ENCODE measurements around the gene PPIA.
A peak's percentile ranks its signal among the peaks of the same experiment; 100 is the strongest.

PPIA gene

DNA sequence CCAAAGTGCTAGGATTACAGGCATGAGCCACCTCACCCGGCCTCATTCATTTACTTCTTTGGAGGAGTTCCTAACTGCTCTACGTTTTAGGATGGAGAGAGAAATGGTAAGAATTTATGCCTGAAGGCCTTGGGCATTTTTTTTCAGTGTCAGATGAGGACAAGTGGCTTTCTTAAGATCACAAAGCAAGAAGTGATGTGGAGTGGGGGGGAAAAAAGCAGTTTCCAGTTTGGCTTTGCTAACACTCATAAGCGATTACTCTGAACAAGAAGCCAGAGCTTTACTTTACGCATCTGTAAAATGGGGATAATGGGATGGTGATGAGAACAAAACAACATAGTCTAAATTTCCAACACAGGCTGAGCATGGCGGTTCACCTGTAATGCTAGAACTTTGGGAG, 2.6 kb upstream of the PPIA start:
- TF ChIP-seq, protein P1, sequence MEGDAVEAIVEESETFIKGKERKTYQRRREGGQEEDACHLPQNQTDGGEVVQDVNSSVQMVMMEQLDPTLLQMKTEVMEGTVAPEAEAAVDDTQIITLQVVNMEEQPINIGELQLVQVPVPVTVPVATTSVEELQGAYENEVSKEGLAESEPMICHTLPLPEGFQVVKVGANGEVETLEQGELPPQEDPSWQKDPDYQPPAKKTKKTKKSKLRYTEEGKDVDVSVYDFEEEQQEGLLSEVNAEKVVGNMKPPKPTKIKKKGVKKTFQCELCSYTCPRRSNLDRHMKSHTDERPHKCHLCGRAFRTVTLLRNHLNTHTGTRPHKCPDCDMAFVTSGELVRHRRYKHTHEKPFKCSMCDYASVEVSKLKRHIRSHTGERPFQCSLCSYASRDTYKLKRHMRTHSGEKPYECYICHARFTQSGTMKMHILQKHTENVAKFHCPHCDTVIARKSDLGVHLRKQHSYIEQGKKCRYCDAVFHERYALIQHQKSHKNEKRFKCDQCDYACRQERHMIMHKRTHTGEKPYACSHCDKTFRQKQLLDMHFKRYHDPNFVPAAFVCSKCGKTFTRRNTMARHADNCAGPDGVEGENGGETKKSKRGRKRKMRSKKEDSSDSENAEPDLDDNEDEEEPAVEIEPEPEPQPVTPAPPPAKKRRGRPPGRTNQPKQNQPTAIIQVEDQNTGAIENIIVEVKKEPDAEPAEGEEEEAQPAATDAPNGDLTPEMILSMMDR (IDR thresholded peaks at IDR 0.05; ENCODE audit: low read length): no peak
- TF ChIP-seq EZH2 (IDR thresholded peaks at IDR 0.05; ENCODE audit: borderline replicate concordance, low read length): no peak
- Histone ChIP-seq H3K4me3 (ENCODE audit: low read depth, low read length, poor library complexity, severe bottlenecking) (no peak overlapping the region), H3K4me1 (ENCODE audit: insufficient read depth, low read length, severe bottlenecking) (peaks cover 23% of the 10 kb centered on the region), H3K79me2 (ENCODE audit: insufficient read depth, low read length) (peaks cover 27% of the 10 kb centered on the region), H3K27ac (ENCODE audit: low read depth, low read length, poor library complexity, severe bottlenecking) (peak overlapping the region; percentile 15), H3K9me3 (ENCODE audit: low read length) (no peaks in the 10 kb centered on the region), H3K4me2 (ENCODE audit: low read length) (no peak overlapping the region), H3K36me3 (ENCODE audit: insufficient read depth, low read length) (peaks cover 24% of the 10 kb centered on the region), H4K20me1 (ENCODE audit: insufficient read depth, low read length) (0 out of 2 replicates have a peak, but pooled peaks cover 6% of the 10 kb centered on the region), H3K9ac (ENCODE audit: low read length) (no peak overlapping the region), H3F3A (ENCODE audit: insufficient read depth, low read length) (peaks cover 18% of the 10 kb centered on the region), H3K27me3 (ENCODE audit: insufficient read depth, low read length) (no peaks in the 10 kb centered on the region), H2AFZ (ENCODE audit: low read length) (no peak overlapping the region), H3K9me2 (ENCODE audit: low read depth, low read length) (no peaks in the 10 kb centered on the region)

DNA sequence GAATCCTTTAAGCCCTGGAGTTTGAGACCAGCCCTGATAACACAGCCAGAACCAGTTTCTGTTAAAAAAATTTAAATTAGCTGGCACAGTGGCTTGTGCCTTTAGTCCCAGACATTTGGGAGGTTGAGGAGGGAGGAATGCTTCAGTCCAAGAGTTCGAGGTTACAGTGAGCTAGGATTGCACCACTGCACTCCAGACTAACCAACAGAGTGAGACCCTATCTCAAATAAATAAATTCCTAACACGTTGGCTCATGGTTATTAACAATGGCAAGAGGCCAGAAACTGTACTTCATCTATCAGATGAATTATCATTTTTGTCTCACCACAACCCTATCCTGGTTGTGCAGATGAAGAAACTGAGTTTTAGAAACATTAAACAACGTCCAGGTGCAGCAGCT, 2.1 kb upstream of the PPIA start:
- peaks cover 28% of the 10 kb centered on the region for H3K36me3 ChIP-seq (ENCODE audit: insufficient read depth, low read length)
- TF ChIP-seq, protein P1 (IDR thresholded peaks at IDR 0.05; ENCODE audit: low read length): no peak
- no peak for TF ChIP-seq EZH2 (IDR thresholded peaks at IDR 0.05; ENCODE audit: borderline replicate concordance, low read length)
- peaks cover 31% of the 10 kb centered on the region for H3K79me2 ChIP-seq (ENCODE audit: insufficient read depth, low read length)
- peaks cover 25% of the 10 kb centered on the region for H3K4me1 ChIP-seq (ENCODE audit: insufficient read depth, low read length, severe bottlenecking)
- no peak overlapping the region for H3K4me3 ChIP-seq (ENCODE audit: low read depth, low read length, poor library complexity, severe bottlenecking)
- H3K4me2 ChIP-seq (ENCODE audit: low read length): no peak overlapping the region
- H3K9me2 ChIP-seq (ENCODE audit: low read depth, low read length): no peaks in the 10 kb centered on the region
- no peak overlapping the region for H2AFZ ChIP-seq (ENCODE audit: low read length)
- no peaks in the 10 kb centered on the region for H3K9me3 ChIP-seq (ENCODE audit: low read length)
- 0 out of 2 replicates have a peak, but pooled peaks cover 6% of the 10 kb centered on the region for H4K20me1 ChIP-seq (ENCODE audit: insufficient read depth, low read length)
- H3F3A ChIP-seq (ENCODE audit: insufficient read depth, low read length): peaks cover 22% of the 10 kb centered on the region
- no peaks in the 10 kb centered on the region for H3K27me3 ChIP-seq (ENCODE audit: insufficient read depth, low read length)
- H3K9ac ChIP-seq (ENCODE audit: low read length): no peak overlapping the region
- H3K27ac ChIP-seq (ENCODE audit: low read depth, low read length, poor library complexity, severe bottlenecking): peak overlapping the region; percentile 15

DNA sequence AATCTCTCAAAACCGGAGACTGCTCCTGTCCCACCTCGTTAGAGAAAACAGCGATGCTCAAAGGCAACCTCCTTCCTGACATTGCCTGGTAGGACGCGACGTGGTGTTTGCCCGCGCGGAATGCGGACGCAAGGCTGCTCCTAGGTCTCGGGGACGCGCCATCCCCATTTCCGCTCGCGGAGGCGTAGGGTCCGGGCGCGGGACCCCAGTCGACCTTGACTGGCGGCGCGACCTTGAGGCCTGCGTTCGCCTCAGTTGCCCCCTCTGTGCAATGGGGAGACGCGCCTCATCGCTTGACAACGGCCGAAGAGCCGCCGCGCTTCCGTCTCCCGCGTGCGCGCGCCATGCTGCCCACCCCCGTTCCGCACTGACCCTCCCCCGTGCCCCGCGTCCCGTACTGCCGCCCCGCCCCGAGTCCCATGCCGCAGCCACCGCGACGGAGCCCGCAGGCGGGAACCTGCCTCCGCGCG, 412 bp upstream of the PPIA start:
- peak overlapping the region; percentile 67 for H3K4me2 ChIP-seq (ENCODE audit: low read length)
- H3K36me3 ChIP-seq (ENCODE audit: insufficient read depth, low read length): peaks cover 45% of the 10 kb centered on the region
- peak overlapping the region; percentile 80 for H3K4me3 ChIP-seq (ENCODE audit: low read depth, low read length, poor library complexity, severe bottlenecking)
- 0 out of 2 replicates have a peak, but pooled peaks cover 6% of the 10 kb centered on the region for H4K20me1 ChIP-seq (ENCODE audit: insufficient read depth, low read length)
- H3F3A ChIP-seq (ENCODE audit: insufficient read depth, low read length): peaks cover 25% of the 10 kb centered on the region
- TF ChIP-seq EZH2 (IDR thresholded peaks at IDR 0.05; ENCODE audit: borderline replicate concordance, low read length): no peak
- TF ChIP-seq, protein P1 (IDR thresholded peaks at IDR 0.05; ENCODE audit: low read length): no peak
- no peaks in the 10 kb centered on the region for H3K9me3 ChIP-seq (ENCODE audit: low read length)
- peaks cover 25% of the 10 kb centered on the region for H3K4me1 ChIP-seq (ENCODE audit: insufficient read depth, low read length, severe bottlenecking)
- H3K79me2 ChIP-seq (ENCODE audit: insufficient read depth, low read length): peaks cover 32% of the 10 kb centered on the region
- H2AFZ ChIP-seq (ENCODE audit: low read length): no peak overlapping the region
- H3K9ac ChIP-seq (ENCODE audit: low read length): peak overlapping the region; percentile 84
- no peaks in the 10 kb centered on the region for H3K27me3 ChIP-seq (ENCODE audit: insufficient read depth, low read length)
- peak overlapping the region; percentile 82 for H3K27ac ChIP-seq (ENCODE audit: low read depth, low read length, poor library complexity, severe bottlenecking)
- H3K9me2 ChIP-seq (ENCODE audit: low read depth, low read length): no peaks in the 10 kb centered on the region

Measured in OCI-LY1 (cell line).